GM12892 (cell line): Measurements from ENCODE around the gene SDK2.

ENCODE experiments used
- DNase-seq: peaks from one replicate; pipeline ENCODE4 v3.0.0; 2011; ENCODE audit not compliant: insufficient read length
- FAIRE-seq: peaks from 2 replicates; lab custom pipeline; 2011; peaks lifted over from hg19 to GRCh38; lab: Jason Lieb, UNC
- POLR2A ChIP-seq: IDR thresholded peaks from 2 replicates; pipeline ENCODE4 v1.6.1; 2011; ENCODE audit warnings: low read depth, low read length, control low read depth
- POLR2AphosphoS5 ChIP-seq: IDR thresholded peaks from 2 replicates; pipeline ENCODE4 v1.6.1; 2011; ENCODE audit warnings: low read depth, low read length, control low read depth
- TAF1 ChIP-seq: IDR thresholded peaks from 2 replicates; pipeline ENCODE4 v1.6.1; 2011; ENCODE audit warnings: low read depth, mild to moderate bottlenecking, control low read depth, low read length, borderline replicate concordance

SDK2 gene

DNA sequence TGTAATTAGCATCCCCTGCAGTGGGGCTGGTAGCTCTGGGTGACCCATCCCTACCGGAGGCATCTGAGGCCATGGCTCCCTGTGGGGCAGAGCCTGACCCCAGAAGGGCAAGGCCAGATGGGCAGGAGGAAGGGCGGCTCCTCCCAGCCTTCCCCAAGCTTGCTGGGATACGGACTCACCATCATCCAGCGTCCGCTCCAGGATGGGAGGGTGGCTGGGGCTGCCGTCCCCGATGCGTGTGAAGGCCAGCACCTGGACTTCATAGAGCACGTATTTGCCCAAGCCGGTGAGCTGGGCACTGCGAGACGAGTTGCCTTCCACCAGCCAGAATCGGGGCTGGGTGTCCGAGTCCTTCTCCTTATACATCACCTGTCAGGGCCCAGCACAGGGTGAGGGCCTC is 250.9 kb downstream of the SDK2 start:
- TF ChIP-seq POLR2A (no peak), TAF1 (no peak), POLR2AphosphoS5 (no peak)
- DNase-seq (no peak), FAIRE-seq (no peak)

DNA sequence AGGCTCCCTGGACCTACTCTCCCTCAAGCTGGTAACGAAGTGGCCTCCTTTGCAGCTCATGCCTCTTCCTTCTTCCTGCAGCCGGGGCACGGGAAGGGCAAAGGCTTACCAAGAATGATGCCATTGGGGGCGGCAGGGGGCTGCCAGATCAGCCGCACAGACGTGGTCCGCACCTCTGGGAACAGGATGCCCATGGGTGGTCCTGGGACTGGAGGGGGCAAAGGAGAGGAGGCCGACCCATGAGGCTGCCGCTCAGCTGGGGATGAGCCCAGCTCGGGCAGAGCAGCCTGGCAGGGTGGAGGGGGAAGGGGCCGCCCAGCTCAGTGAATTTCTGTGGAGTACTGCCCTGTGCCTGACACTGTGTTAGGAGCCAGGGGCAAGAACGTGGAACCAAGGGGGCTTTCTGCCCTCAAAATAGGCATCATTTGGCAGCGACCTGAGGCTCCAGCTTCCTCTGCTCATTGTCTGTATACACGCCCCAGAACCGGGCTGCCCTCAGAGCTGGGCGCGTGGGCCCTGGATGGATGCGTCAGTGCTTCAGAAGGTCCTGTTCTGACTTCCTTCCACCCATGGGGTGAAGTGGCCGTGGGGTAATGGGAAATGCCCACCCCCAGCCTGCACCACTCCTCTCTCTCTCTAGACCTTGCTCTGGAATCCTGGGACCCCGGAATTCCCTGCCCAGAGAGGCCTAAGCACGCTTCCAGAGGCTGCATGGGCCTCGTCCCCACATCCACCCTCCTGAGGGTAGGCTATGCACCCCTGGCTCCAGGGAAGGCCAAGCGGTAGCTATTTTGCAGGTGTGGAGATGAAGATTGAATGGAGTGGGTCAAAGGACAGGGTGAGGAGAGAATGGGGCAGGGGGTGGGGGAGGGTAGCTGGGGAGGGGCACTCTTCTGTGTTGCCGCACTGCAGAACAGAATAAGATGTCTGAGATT is 252.6 kb downstream of the SDK2 start:
- DNase-seq (no peak), FAIRE-seq (no peak)
- TF ChIP-seq POLR2AphosphoS5 = no peak
- no peak for TF ChIP-seq TAF1
- no peak for TF ChIP-seq POLR2A

DNA sequence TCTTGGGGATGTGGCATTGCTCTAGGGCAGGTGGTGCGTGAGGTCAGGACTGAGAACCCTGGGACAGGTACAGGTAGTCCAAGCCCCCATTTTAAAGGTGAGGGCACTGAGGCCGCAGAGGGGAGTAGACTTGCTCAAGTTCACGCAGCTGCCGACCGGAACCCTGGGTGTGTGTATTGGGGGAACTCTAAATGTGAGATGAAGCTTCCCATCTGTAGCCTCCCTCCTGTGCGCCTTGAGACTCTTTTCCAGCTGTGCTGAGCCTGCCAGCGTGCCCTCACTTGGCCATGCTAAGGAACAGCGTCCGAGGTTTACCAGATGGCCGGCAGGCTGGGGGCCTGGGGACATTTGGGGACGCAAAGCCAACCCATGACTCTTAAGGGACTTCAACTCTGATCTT is 253.4 kb downstream of the SDK2 start:
- DNase-seq (no peak), FAIRE-seq (no peak)
- TF ChIP-seq POLR2AphosphoS5 (no peak), TAF1 (no peak), POLR2A (no peak)

GRCh38 chr17:73390221-73390620 is 254.0 kb downstream of the SDK2 start:
- DNase-seq = no peak
- no peak for FAIRE-seq
- no peak for TF ChIP-seq POLR2AphosphoS5
- TF ChIP-seq TAF1 = no peak
- no peak for TF ChIP-seq POLR2A

DNA sequence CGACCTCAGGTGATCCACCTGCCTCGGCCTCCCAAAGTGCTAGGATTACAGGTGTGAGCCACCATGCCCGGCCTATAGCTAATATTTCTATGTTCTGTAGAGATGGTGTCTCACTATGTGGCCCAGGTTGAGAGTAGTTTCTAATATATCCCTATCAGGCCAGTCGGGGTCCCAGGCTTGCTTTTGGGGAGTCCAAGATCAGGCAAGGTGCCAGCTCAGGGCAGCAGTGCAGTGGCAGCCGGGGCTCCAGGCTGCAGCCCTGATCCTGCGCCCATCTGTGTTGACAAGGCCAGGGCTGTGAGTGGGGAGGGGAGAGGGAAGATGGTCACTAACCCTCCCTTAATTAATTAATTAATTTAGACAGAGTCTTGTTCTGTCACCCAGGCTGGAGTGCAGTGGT is 254.8 kb downstream of the SDK2 start:
- DNase-seq = no peak
- FAIRE-seq = no peak

DNA sequence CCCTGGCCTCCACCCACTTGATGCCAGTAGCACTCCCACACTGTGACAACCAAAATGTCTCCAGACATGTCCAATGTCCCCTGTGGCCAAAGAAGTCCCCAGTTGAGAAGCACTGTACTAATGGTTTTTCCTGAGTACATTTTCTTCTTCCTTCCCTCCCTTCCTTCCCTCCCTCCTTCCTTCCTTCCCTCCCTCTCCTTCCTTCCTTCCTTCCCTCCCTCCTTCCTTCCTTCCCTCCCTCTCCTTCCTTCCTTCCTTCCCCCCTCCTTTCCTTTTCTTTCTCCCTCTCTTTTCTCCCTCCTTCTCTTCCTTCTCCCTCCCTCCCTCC is 255.7 kb downstream of the SDK2 start:
- TF ChIP-seq POLR2A = no peak
- no peak for TF ChIP-seq POLR2AphosphoS5
- TF ChIP-seq TAF1 = no peak
- no peak for DNase-seq
- FAIRE-seq = no peak

More for the DNA sequence above, 254.8 kb downstream of the SDK2 start:
- TF ChIP-seq POLR2AphosphoS5 (no peak), TAF1 (no peak), POLR2A (no peak)

DNA sequence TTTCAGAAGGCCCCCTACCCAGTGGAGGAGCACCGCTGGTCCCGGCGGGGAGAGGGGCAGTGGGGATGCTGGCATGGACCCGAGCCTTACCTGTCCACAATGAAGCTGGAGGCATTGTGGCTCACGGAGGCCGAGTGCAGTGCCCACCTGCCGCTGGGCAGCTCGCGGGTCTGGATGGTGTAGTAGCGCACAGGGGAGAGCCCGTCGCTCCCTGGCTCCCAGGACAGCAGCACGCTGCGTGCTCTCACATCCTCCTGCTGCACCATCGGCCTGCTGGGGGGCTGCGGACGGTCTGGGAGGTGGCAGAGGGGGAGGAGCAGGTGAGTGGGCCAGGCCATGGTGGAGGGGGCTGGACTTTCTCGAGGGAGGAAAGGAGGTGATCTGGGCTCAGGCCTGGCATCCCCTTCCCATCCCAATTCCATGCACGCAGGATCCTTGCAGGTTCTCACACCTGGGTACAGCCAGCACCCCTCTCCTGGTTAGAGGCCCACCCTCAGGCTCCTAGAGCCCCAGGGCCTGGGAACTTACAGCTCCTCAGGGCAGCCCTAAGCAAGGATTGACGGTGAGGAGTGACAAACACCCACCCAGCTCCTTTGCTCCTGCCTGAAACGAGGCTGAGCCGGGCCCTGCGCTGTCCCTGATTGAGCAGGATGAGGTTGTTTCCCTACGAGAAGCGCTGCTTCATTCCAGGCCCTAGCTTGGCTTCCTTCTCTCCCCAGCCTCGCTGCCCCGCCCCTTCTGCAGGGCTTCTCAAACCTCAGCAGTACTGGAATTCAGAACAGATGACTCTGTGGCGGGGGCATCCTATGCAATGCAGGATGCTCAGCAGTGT is 256.3 kb downstream of the SDK2 start:
- FAIRE-seq (no peak), DNase-seq (no peak)
- no peak for TF ChIP-seq TAF1
- TF ChIP-seq POLR2AphosphoS5 = no peak
- no peak for TF ChIP-seq POLR2A

GRCh38 chr17:73386561-73386960 is 257.7 kb downstream of the SDK2 start:
- FAIRE-seq (no peak), DNase-seq (no peak)
- TF ChIP-seq TAF1 (no peak), POLR2AphosphoS5 (no peak), POLR2A (no peak)

DNA sequence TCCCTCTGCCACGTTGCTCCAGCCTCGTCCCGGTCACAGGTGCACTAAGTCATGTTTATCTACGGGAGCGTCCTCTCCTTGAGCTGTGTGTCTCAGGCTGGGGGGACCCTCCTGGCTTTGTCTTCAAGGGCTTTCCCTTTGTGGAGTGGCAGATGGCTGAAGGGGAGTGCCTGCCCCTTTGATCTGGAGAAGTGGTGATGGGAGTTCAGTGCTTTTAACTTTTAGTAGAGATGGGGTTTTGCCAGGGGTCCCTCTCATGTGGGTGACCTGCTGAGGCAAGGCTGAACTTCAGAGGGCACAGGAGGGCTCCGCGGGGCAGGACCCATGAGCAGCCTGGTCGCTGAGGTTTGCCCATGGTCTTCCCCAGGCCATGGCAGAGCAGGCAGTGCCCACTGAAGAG is 259.3 kb downstream of the SDK2 start:
- no peak for DNase-seq
- no peak for FAIRE-seq
- TF ChIP-seq POLR2A = no peak
- no peak for TF ChIP-seq POLR2AphosphoS5
- no peak for TF ChIP-seq TAF1

DNA sequence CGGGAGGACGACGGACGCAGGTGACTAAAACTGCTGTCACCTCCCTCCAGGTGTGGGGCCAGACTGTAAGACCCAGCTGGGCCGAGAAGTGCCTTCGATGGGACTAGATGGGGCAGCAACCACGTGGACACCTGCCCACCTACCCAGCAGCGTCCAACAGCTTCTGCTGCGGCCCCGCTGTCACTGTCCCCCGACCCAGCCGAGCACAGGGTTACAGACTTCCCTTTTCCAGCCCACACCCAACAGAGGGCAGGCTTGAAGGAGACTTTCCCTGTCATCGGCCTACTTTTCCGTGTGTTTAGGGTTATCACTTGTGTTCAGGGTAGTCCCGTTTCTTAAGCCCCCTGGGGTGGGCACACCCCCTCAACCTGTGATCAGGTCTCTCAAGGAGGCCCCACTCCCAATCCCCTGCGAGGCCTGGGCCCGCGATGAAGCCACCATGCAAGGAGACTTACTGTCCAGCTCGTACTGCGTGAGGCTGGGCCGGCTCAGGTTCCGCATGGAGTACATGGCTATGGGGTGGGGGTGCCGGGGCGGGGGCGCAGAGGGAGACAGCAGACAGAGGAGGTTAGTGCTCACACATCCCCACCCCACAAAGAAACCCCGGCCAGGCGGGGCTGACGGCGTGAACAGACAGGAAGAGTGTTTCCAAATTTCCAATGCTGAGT is 263.7 kb downstream of the SDK2 start:
- FAIRE-seq (no peak), DNase-seq (no peak)
- no peak for TF ChIP-seq POLR2A
- TF ChIP-seq TAF1 = no peak
- no peak for TF ChIP-seq POLR2AphosphoS5

DNA sequence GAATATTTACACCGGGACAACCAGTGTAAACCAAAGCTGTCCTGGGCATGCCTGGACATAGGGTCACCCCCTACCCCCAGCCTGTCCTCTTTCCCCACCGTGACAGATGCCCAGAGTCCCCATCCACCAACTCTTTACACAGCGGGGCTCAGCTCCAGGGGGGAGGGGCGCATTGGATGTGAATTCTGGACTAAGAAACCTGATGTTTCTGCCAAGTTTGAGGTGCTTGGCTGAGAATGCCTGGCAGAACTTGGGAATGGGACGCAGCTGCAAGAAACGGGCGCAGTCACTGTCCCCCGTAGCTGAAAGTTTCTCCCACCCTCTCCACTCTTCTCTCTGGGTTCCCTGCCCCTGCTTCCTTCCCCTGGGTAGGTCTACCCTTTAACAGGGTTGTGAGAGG is 264.4 kb downstream of the SDK2 start:
- FAIRE-seq = no peak
- no peak for TF ChIP-seq POLR2AphosphoS5
- TF ChIP-seq TAF1 = no peak
- no peak for TF ChIP-seq POLR2A
- DNase-seq = no peak
